DOHH2 (cell line): ENCODE measurements around the gene TMEM259.

Experiments used
- CTCF ChIP-seq: fragments of 200-600 bp; sonication (generic); IDR thresholded peaks from one replicate; pipeline ENCODE4 v1.5.1; 2014; ENCODE audit warnings: antibody characterized with exemption, mild to moderate bottlenecking, low read depth, low read length; ENCODE audit not compliant: poor library complexity, severe bottlenecking
- EZH2phosphoT487 ChIP-seq: fragments of 200-600 bp; sonication (generic); IDR thresholded peaks from 2 replicates; pipeline ENCODE4 v1.6.1; 2017; ENCODE audit warnings: borderline replicate concordance, mild to moderate bottlenecking, antibody characterized with exemption, low read length, moderate library complexity, mixed read lengths

- TF ChIP-seq CTCF: no peak
- TF ChIP-seq EZH2phosphoT487: no peak
These were observed 18.9 kb upstream of the TMEM259 start, which contains the start of gene ABCA7 for GRCh38 chr19:1039646-1040475.
